ENCODE results near the gene NELL1.

NELL1 gene

DNA sequence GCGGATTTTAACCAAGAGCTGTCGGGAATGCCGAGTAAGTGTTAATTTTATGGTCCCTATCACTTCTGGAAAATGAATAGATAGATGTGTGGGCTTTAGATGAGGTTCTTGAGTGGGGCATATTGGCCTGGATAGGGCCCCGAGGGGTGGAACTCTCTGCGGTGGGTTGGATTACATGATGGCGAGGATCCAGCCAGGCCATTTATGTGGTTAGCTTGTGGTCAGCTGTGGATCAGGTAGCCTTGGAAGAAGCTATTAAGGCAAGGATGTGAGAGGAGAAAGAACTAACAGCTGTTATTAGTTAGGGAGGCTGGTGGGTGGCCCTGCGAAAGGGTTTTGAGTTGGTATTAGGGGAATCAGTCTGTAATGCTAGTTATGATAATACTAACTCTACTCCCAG is 268.4 kb downstream of the NELL1 start:
- Histone ChIP-seq H2BK12ac (ENCODE audit: low read length) (no peak overlapping the region), H3K18ac (ENCODE audit: low read length) (no peak overlapping the region), H3K79me2 (ENCODE audit: control insufficient read depth, insufficient read depth, low read length, poor library complexity) (no peaks in the 10 kb centered on the region), H3K27ac (ENCODE audit: low read depth, low read length) (no peak overlapping the region), H3K36me3 (ENCODE audit: control insufficient read depth in 1 of 2, insufficient read depth in 2 of 2, low read length in 2 of 2) (no peaks in the 10 kb centered on the region), H3K9ac (ENCODE audit: low read length) (no peak overlapping the region), H3K23ac (ENCODE audit: low read length) (no peak overlapping the region), H3K4me2 (ENCODE audit: low read length) (no peak overlapping the region), H3K14ac (ENCODE audit: low read length) (no peak overlapping the region), H4K8ac (ENCODE audit: low read depth, low read length) (no peak overlapping the region), H3K79me1 (ENCODE audit: low read length) (no peaks in the 10 kb centered on the region), H2AK5ac (ENCODE audit: low read length) (no peak overlapping the region), H2BK120ac (ENCODE audit: insufficient read depth, low read length, poor library complexity) (no peak overlapping the region), H3K27me3 (ENCODE audit: insufficient read depth, low read length) (no peaks in the 10 kb centered on the region), H2AFZ (ENCODE audit: insufficient read depth, low read length, poor library complexity) (no peak overlapping the region), H3K9me3 (ENCODE audit: insufficient read depth, low read depth, low read length) (no peaks in the 10 kb centered on the region), H3K4me3 (ENCODE audit: low read depth, low read length) (no peak overlapping the region), H3K4me1 (ENCODE audit: control insufficient read depth in 1 of 2, insufficient read depth in 2 of 2, low read length in 2 of 2) (no peaks in the 10 kb centered on the region), H2BK5ac (ENCODE audit: low read depth, low read length, poor library complexity) (no peak overlapping the region), H3K4ac (ENCODE audit: low read depth, low read length) (no peak overlapping the region), H4K91ac (ENCODE audit: low read depth, low read length) (no peak overlapping the region), H4K12ac (ENCODE audit: low read depth, low read length) (no peak overlapping the region)
- DNase-seq = no peak
- no CpG with 5 or more reads among the region's 7 CpGs for WGBS (ENCODE audit: extremely low coverage, insufficient coverage, insufficient read length)

DNA sequence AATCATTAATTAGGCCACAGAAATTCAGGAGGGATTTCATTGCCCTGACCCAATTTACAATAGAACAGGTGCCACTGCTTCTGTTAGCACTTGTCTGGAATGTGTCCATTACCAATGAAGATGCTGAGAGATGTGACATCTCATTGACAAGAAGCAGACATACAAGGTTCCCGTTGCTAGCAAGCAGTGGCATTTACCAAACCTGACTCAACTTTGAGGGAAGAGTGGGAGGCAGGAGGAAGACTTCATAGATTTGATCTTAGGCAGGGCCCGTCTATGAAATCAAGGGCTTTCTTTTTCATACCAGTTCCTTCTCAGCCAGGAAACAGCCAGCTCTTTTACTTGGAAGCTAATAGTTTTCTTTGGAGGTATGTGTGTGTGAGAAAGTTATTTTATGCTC is 280.2 kb downstream of the NELL1 start:
- no peaks in the 10 kb centered on the region for H3K27me3 ChIP-seq (ENCODE audit: insufficient read depth, low read length)
- no peak overlapping the region for H3K4me3 ChIP-seq (ENCODE audit: low read depth, low read length)
- H2BK120ac ChIP-seq (ENCODE audit: insufficient read depth, low read length, poor library complexity) = no peak overlapping the region
- no peak overlapping the region for H4K8ac ChIP-seq (ENCODE audit: low read depth, low read length)
- no peak overlapping the region for H3K9ac ChIP-seq (ENCODE audit: low read length)
- H3K23ac ChIP-seq (ENCODE audit: low read length) = no peak overlapping the region
- DNase-seq = no peak
- no peak overlapping the region for H2BK5ac ChIP-seq (ENCODE audit: low read depth, low read length, poor library complexity)
- no peak overlapping the region for H3K18ac ChIP-seq (ENCODE audit: low read length)
- H3K36me3 ChIP-seq (ENCODE audit: control insufficient read depth in 1 of 2, insufficient read depth in 2 of 2, low read length in 2 of 2) = no peaks in the 10 kb centered on the region
- H4K91ac ChIP-seq (ENCODE audit: low read depth, low read length) = no peak overlapping the region
- H3K4ac ChIP-seq (ENCODE audit: low read depth, low read length) = no peak overlapping the region
- H3K79me1 ChIP-seq (ENCODE audit: low read length) = no peaks in the 10 kb centered on the region
- H4K12ac ChIP-seq (ENCODE audit: low read depth, low read length) = no peak overlapping the region
- H3K4me2 ChIP-seq (ENCODE audit: low read length) = no peak overlapping the region
- H2BK12ac ChIP-seq (ENCODE audit: low read length) = no peak overlapping the region
- no peaks in the 10 kb centered on the region for H3K4me1 ChIP-seq (ENCODE audit: control insufficient read depth in 1 of 2, insufficient read depth in 2 of 2, low read length in 2 of 2)
- WGBS (ENCODE audit: extremely low coverage, insufficient coverage, insufficient read length) = no CpG with 5 or more reads among the region's 2 CpGs
- no peaks in the 10 kb centered on the region for H3K79me2 ChIP-seq (ENCODE audit: control insufficient read depth, insufficient read depth, low read length, poor library complexity)
- H2AFZ ChIP-seq (ENCODE audit: insufficient read depth, low read length, poor library complexity) = no peak overlapping the region
- no peak overlapping the region for H2AK5ac ChIP-seq (ENCODE audit: low read length)
- H3K9me3 ChIP-seq (ENCODE audit: insufficient read depth, low read depth, low read length) = no peaks in the 10 kb centered on the region
- no peak overlapping the region for H3K27ac ChIP-seq (ENCODE audit: low read depth, low read length)
- no peak overlapping the region for H3K14ac ChIP-seq (ENCODE audit: low read length)

DNA sequence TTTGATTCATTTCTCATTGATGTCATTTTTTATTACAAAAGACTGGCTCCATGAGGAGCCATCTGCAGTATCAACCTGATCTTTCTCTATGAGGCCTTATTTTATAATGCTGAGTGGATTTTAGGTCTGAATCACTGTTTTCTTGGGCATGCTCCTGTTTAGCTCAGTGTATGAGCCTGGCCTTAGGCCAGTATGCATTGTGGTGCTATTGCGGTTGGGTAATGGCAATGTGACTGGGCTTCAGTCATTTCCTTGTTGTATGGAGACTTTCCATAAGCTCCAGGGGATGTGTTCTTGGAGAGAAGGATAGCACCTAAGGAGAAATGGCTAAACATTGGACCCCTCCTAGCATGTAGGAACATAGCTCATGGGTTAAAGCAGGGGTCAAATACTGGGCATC is 293.2 kb downstream of the NELL1 start:
- no peaks in the 10 kb centered on the region for H3K36me3 ChIP-seq (ENCODE audit: control insufficient read depth in 1 of 2, insufficient read depth in 2 of 2, low read length in 2 of 2)
- H3K79me2 ChIP-seq (ENCODE audit: control insufficient read depth, insufficient read depth, low read length, poor library complexity) = no peaks in the 10 kb centered on the region
- no peak overlapping the region for H4K8ac ChIP-seq (ENCODE audit: low read depth, low read length)
- H3K9me3 ChIP-seq (ENCODE audit: insufficient read depth, low read depth, low read length) = no peaks in the 10 kb centered on the region
- H2BK12ac ChIP-seq (ENCODE audit: low read length) = no peak overlapping the region
- H3K18ac ChIP-seq (ENCODE audit: low read length) = no peak overlapping the region
- H3K23ac ChIP-seq (ENCODE audit: low read length) = no peak overlapping the region
- H2AK5ac ChIP-seq (ENCODE audit: low read length) = no peak overlapping the region
- no peak overlapping the region for H2BK5ac ChIP-seq (ENCODE audit: low read depth, low read length, poor library complexity)
- DNase-seq = no peak
- H2BK120ac ChIP-seq (ENCODE audit: insufficient read depth, low read length, poor library complexity) = no peak overlapping the region
- no peak overlapping the region for H4K91ac ChIP-seq (ENCODE audit: low read depth, low read length)
- WGBS (ENCODE audit: extremely low coverage, insufficient coverage, insufficient read length) = no CpG with 5 or more reads among the region's 1 CpG
- no peak overlapping the region for H4K12ac ChIP-seq (ENCODE audit: low read depth, low read length)
- no peaks in the 10 kb centered on the region for H3K4me1 ChIP-seq (ENCODE audit: control insufficient read depth in 1 of 2, insufficient read depth in 2 of 2, low read length in 2 of 2)
- no peak overlapping the region for H3K27ac ChIP-seq (ENCODE audit: low read depth, low read length)
- no peak overlapping the region for H3K4ac ChIP-seq (ENCODE audit: low read depth, low read length)
- no peaks in the 10 kb centered on the region for H3K27me3 ChIP-seq (ENCODE audit: insufficient read depth, low read length)
- H3K9ac ChIP-seq (ENCODE audit: low read length) = no peak overlapping the region
- H3K4me3 ChIP-seq (ENCODE audit: low read depth, low read length) = no peak overlapping the region
- no peaks in the 10 kb centered on the region for H3K79me1 ChIP-seq (ENCODE audit: low read length)
- H3K14ac ChIP-seq (ENCODE audit: low read length) = no peak overlapping the region
- no peak overlapping the region for H2AFZ ChIP-seq (ENCODE audit: insufficient read depth, low read length, poor library complexity)
- no peak overlapping the region for H3K4me2 ChIP-seq (ENCODE audit: low read length)

DNA sequence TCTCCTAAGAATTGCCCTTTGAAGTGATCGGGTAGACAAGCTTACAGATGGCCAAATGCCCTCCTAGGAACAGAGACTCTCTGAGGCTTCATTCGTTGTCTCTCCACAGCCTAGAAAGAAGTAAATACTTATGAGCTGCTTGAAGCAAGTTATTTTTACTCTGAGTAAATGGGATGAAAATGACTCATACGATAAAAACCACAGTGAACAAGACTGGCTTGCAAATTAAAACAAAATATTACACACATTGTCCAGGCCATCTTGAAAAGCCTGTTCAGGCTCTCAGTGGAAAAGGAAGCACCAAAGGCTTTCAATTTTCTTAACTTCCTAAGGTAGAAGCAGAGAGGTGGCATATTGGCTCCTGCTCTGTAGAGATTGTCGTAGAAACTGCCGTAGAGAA is 294.2 kb downstream of the NELL1 start:
- no peak overlapping the region for H3K4me3 ChIP-seq (ENCODE audit: low read depth, low read length)
- no peak overlapping the region for H3K4ac ChIP-seq (ENCODE audit: low read depth, low read length)
- no peak overlapping the region for H2BK12ac ChIP-seq (ENCODE audit: low read length)
- no peaks in the 10 kb centered on the region for H3K9me3 ChIP-seq (ENCODE audit: insufficient read depth, low read depth, low read length)
- H3K23ac ChIP-seq (ENCODE audit: low read length) = no peak overlapping the region
- no peak overlapping the region for H3K14ac ChIP-seq (ENCODE audit: low read length)
- H2BK120ac ChIP-seq (ENCODE audit: insufficient read depth, low read length, poor library complexity) = no peak overlapping the region
- H2AK5ac ChIP-seq (ENCODE audit: low read length) = no peak overlapping the region
- H4K91ac ChIP-seq (ENCODE audit: low read depth, low read length) = no peak overlapping the region
- no peaks in the 10 kb centered on the region for H3K79me1 ChIP-seq (ENCODE audit: low read length)
- no CpG with 5 or more reads among the region's 5 CpGs for WGBS (ENCODE audit: extremely low coverage, insufficient coverage, insufficient read length)
- no peak overlapping the region for H3K18ac ChIP-seq (ENCODE audit: low read length)
- H3K79me2 ChIP-seq (ENCODE audit: control insufficient read depth, insufficient read depth, low read length, poor library complexity) = no peaks in the 10 kb centered on the region
- H3K36me3 ChIP-seq (ENCODE audit: control insufficient read depth in 1 of 2, insufficient read depth in 2 of 2, low read length in 2 of 2) = no peaks in the 10 kb centered on the region
- no peak overlapping the region for H3K27ac ChIP-seq (ENCODE audit: low read depth, low read length)
- H3K9ac ChIP-seq (ENCODE audit: low read length) = no peak overlapping the region
- DNase-seq = no peak
- H2BK5ac ChIP-seq (ENCODE audit: low read depth, low read length, poor library complexity) = no peak overlapping the region
- no peak overlapping the region for H4K8ac ChIP-seq (ENCODE audit: low read depth, low read length)
- no peaks in the 10 kb centered on the region for H3K27me3 ChIP-seq (ENCODE audit: insufficient read depth, low read length)
- H4K12ac ChIP-seq (ENCODE audit: low read depth, low read length) = no peak overlapping the region
- H3K4me2 ChIP-seq (ENCODE audit: low read length) = no peak overlapping the region
- H3K4me1 ChIP-seq (ENCODE audit: control insufficient read depth in 1 of 2, insufficient read depth in 2 of 2, low read length in 2 of 2) = no peaks in the 10 kb centered on the region
- H2AFZ ChIP-seq (ENCODE audit: insufficient read depth, low read length, poor library complexity) = no peak overlapping the region

All from trophoblast cell (in vitro differentiated cells and primary cell).